HG02885 (cell line): ENCODE data around the gene PTRH1.

Experiments used
- ATAC-seq: cut with Tn5 transposase; IDR thresholded peaks from one replicate; pipeline ENCODE4 v1.9.1; 2021; ENCODE audit warnings: mild to moderate bottlenecking; ENCODE audit not compliant: unreplicated experiment, poor library complexity

Gene PTRH1

DNA sequence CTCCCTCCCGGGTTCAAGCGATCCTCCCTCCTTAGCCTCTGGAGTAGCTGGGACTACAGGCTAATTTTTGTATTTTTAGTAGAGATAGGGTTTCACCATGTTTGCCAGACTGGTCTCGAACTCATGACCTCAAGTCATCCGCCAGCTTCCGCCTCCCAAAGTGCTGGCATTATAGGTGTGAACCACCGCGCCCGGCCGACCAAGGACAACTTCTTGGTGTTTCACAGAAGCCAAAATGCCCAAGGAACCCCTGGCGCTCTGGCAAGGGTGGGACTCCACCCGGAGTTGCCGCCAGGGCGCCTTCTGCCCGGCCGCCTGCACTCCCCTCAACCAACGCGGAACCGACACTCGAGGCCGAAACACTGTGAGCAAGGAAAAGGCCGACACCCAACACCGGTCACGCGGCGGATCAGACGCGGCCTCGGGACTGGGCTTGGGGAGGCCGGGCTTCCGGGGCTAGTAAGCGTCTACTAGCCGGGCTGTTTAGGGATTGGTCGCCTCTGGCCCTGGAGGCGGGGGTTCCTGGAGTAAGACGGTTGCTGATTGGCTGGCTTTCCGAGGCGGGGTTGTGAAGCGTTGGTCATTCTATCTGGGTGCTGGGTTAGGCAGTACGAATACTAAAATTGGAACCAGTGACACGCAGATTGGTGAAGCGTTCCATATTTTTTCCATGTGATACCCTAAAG, 16.3 kb downstream of the PTRH1 start:
- ATAC-seq = peak; percentile 95

DNA sequence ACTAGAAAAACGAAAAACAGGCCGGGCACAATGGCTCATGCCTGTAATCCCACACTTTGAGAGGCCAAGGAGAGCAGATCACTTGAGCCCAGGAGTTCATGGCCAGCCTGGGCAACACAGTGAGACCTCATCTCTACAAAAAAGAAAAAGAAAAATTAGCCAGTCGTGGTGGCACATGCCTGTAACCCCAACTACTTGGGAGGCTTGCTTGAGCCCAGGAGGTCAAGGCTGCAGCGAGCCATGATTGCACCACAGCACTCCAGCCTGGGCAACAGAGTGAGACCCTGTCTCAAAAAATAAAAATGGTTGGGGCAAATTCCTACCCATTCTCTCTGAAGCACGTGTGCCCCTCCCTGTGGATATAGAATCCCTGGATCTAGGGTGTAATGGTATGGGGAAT, 17.1 kb downstream of the PTRH1 start:
- no peak for ATAC-seq

- ATAC-seq = no peak
Observed at GRCh38 chr9:127697575-127697974, 17.9 kb downstream of the PTRH1 start.

- ATAC-seq = no peak
Observed at GRCh38 chr9:127694890-127695720, 20.4 kb downstream of the PTRH1 start.

DNA sequence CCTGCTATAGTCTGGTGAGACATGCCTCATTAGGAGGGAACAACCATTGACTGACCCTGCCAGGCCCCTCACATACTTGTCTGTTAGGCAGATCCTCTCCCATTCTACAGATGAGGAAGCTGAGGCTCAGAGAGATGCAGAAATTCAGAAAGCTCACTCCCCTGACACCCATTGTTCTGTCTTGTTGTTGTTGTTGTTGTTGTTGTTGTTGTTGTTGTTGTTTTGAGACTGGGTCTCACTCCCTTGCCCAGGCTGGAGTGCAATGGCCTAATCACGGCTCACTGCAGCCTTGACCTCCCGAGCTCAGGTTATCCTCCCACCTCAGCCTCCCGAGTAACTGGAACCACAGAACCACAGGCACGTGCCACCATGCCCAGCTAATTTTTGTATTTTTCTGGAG, 21.8 kb downstream of the PTRH1 start:
- ATAC-seq = no peak

DNA sequence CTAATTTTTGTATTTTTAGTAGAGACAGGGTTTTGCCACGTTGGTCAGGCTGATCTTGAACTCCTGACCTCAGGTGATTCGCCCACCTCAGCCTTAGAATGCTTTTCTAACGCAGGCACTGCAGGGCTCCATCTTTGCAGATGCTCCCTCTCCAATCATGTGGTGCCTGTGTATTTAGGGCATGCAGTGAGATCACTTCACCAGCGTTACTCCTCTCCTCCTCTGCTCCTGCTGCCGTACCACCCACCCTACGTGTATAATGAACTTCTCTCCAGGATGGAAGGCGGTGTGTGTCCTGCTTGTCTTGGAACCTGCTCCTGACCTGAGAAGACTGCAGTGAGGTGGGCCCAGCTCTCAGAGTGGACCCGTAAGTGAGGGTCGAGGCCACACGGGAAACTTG, 22.3 kb downstream of the PTRH1 start:
- no peak for ATAC-seq

DNA sequence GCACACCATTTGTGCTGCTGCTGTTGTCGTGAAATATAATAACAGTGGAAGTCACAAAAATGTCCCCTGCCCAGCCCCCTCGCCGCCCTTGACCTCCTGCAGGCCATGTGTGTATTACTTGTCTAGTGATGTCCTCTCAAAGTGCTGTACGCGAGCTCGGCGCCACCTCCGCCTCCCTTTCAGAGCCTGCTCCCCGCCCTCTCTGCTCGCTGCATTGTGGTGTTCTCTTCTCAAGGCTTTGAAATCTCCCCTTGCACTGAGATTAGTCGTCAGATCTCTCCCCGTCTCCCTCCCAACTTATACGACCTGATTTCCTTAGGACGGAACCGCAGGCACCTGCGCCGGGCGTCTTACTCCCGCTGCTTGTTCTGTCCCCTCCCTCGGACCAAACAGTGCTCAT, 23.4 kb downstream of the PTRH1 start:
- no peak for ATAC-seq

GRCh38 chr9:127690735-127691134, 24.7 kb downstream of the PTRH1 start:
- no peak for ATAC-seq

- ATAC-seq = no peak
Observed at GRCh38 chr9:127689329-127690000, 26.0 kb downstream of the PTRH1 start.

DNA sequence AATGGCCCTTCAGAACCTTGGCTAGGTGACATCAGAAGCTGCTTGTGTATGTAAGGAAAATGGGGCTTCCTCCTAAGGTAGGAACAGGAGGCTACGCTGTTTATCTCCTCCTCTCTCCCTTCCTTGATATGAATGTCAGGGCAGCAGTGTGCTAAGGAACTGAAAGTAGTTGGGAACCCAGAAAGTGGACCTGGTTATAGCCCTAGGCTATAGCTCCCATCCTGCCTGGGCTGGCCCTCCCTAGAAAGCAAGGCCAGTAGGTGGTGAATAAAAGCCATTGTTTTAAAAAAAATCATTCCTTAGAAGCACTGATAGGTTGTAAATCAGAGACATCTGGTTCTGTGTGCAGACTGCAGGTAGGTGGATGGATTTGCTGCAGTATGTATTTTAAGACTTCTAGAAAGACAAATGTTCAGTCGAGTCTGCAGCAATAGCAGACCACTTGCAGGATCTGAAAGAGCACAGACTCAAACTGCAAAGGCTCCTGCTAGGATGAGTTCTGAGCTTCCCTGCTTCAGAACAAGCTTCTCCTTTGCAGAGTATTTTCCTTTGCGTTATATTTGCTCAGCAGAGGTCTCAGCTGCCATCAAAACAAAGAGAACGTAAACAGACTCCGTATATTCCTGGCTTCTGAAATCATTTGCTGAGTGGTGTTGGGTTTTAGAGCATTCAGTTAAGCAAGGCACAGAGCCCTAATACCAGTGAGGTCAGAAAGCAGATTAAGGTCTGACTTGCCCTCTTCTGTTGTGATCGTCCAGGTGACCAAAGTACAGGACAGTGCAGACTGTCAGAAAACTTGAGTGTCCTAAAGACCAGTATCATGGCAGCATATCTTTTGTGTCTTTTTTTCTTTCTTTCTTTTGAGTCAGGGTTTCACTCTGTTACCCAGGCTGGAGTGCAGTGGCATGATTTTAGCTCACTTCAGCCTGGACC, 28.7 kb downstream of the PTRH1 start:
- ATAC-seq = no peak

- no peak for ATAC-seq
Observed at GRCh38 chr9:127684576-127684975, 30.9 kb downstream of the PTRH1 start.

GRCh38 chr9:127683723-127684122, 31.7 kb downstream of the PTRH1 start:
- ATAC-seq = no peak

DNA sequence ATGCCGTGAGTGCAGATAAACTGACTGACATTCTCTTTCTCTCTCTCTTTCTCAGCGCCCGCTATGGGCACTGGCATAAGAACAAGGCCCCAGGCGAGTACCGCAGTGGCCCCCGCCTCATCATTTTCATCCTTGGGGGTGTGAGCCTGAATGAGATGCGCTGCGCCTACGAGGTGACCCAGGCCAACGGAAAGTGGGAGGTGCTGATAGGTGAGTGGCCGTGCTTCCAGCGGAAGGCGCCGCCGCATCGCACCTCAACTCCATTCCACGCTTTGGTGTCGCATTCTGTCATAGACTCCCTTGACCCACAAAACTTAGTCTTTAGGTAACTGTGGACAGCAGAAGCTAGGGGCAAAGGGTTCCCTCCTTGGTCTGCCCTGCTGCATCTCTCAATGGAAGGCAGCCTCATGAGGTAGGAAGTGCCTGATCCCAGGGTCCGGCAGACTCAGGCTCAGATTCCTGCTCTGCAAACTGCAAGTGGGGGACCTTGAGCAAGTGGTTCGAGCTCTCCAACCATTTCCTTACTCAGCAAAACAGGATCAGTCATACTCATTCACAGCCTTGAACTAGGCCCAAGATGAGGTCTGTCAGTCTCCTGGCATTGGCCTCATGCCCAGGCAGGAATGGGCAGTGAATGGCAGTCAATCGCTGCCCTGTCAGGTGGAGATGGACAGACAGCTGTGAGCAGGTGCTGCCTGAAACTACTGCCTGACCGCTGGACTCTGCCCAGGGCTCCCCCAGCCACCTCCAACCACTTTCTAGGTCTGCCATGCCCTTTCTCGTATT, 32.9 kb downstream of the PTRH1 start:
- no peak for ATAC-seq

GRCh38 chr9:127680846-127681245, 34.6 kb downstream of the PTRH1 start:
- no peak for ATAC-seq

GRCh38 chr9:127680226-127680625, 35.2 kb downstream of the PTRH1 start:
- ATAC-seq = no peak

DNA sequence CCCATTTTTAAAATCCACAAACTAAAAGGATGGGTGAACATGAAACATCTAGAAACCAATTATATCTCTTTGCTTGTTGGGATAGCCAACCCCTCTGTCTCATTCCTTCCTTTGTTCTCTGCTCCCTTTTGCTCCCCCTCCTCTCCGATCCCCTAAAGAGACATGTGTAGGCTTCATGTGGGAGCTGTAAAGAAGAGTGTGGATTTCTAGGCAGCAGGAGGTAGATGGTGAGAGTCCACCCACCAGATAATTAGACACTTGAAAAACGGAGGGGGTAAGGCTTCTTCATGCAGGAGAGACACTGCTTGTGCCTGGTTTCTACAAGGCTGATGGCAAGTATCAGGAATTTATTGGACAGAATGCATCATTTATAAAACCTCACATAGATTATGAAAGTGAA, 36.0 kb downstream of the PTRH1 start:
- no peak for ATAC-seq

DNA sequence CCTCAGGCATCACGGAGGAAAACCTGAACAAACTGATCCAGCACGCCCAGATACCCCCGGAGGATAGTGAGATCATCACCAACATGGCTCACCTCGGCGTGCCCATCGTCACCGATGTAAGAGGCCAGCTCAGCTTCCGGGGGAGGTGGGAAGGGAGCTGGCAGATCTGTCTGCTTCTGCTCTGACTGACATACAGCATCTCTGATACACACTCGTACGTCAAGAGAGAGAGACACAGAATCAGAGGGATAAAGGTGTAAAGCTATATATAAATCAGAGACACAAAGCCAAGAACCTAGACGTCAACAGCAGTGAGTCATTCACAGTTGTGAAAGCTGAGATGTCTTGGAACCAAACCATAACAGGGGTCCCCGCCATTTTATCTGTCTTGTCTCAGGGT, 38.8 kb downstream of the PTRH1 start:
- ATAC-seq = no peak

- ATAC-seq = no peak
Observed at GRCh38 chr9:127673234-127673633, 42.2 kb downstream of the PTRH1 start.

GRCh38 chr9:127667906-127668305, 47.6 kb downstream of the PTRH1 start:
- no peak for ATAC-seq
